Lower leg skin (tissue), 4 donors: ENCODE measurements around the gene ETFA. TPM values are rescaled to one million over a fixed set of nuclear protein-coding genes. Genes with fewer than 3 reads are reported as not detected.

Experiments
- DNase-seq, 2 donors: peaks; one replicate each; pipeline ENCODE4 v3.0.0-alpha.2; 2019; ENCODE audit warnings: low spot score in 2 of 2
- H3K4me3 ChIP-seq: fragments of 200-600 bp; sonication (generic); 2 replicates; pipeline ENCODE4 v1.5.1; 2017; ENCODE audit warnings: mild to moderate bottlenecking, low read depth; ENCODE audit not compliant: poor library complexity, severe bottlenecking
- CTCF ChIP-seq, 3 donors: fragments of 450-650 bp; IDR thresholded peaks; one replicate each; pipeline ENCODE4 v1.5.1; 2016; ENCODE audit warnings: antibody characterized with exemption in 3 of 3, mild to moderate bottlenecking in 3 of 3, moderate library complexity in 2 of 3
- POLR2A ChIP-seq, 2 donors: fragments of 450-650 bp; IDR thresholded peaks; one replicate each; pipeline ENCODE4 v1.6.1; 2016 to 2017; ENCODE audit warnings: antibody characterized with exemption in 2 of 2, mild to moderate bottlenecking in 1 of 2, moderate library complexity in 1 of 2
- WGBS, 2 donors: methylation state at CpG; one replicate each; pipeline ENCODE4 v1.1.5; 2018; 5-methylcytosine and 5-hydroxymethylcytosine counted together
- intact Hi-C: fragments of 100-400 bp; cut with DNase I; formaldehyde crosslinking; loops from one replicate; pipeline ENCODE4 v1.15.0; 2023; ENCODE audit warnings: low total_unique reads
- total RNA-seq, 4 donors: library from RNA; depleted of rRNA; stranded (reverse); fragments of >200 nt; gene quantifications; one replicate each; pipeline ENCODE4 v1.1.0, GENCODE V29; 2016

Gene ETFA
- total RNA-seq, 4 donors from 2014 or later = 65.1 to 110 (median 67.5) TPM

DNA sequence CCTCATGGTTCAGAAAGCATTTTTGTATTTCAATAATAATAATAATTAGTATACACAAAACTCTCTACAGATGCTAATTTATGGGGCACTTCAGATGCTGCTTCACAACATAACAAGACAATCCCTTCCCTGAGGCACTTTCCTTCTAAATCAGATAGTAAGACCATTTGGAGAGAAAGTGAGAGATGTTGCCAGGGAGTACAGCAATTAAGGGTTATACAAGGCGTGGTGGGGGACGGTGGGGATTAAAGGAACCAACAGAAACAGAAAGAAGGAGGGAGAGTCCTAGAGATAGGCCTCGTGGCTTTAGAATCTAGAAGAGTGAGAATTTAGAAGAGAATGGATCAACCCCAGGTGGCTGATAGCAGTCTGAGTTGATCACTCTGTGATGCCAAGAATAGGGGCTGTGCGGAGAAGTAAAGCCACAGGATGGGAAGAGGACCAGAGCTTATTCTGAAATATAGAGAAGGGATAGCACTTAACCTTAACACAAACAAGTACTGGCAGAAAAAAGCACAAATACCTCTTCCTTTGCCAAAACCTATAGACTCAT, 76.9 kb downstream of the ETFA start:
- 42 to 58% methylated on average over 4 of the region's 4 CpGs for WGBS, 2 donors
- intact Hi-C loops = no loop called here
- DNase-seq = no peak
- TF ChIP-seq POLR2A (IDR thresholded peaks at IDR 0.05) = no peak
- no peak for TF ChIP-seq CTCF (IDR thresholded peaks at IDR 0.05)
- H3K4me3 ChIP-seq = no peak overlapping the region

GRCh38 chr15:76233921-76234320, 77.3 kb downstream of the ETFA start:
- 74 to 77% methylated on average over 1 of the region's 1 CpG for WGBS, 2 donors
- intact Hi-C loops = no loop called here
- DNase-seq = no peak
- H3K4me3 ChIP-seq = no peak overlapping the region
- TF ChIP-seq CTCF (IDR thresholded peaks at IDR 0.05) (no peak), POLR2A (IDR thresholded peaks at IDR 0.05) (no peak)

DNA sequence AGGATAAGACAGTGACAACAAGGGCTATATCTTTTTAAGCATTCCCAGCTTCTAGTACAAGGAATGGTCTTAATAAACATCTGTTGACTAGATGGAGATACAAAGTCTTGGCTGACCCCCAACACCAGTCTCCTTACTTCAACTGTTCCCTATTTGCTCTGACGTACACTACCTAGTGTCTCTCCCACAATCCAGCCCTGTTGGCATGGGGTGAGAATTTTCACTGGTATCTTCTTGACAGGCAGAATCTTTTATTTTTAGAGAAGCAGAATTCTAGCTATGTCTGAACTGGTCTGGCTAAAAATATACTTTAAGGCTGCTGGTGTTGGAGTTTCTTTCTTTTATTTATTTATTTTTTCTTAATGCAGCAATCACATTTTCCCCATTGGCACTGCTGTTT, 82.0 kb downstream of the ETFA start:
- no peak for DNase-seq
- no peak overlapping the region for H3K4me3 ChIP-seq
- 0 to 59% methylated on average over 1 of the region's 1 CpG for WGBS, 2 donors
- TF ChIP-seq CTCF (IDR thresholded peaks at IDR 0.05) (no peak), POLR2A (IDR thresholded peaks at IDR 0.05) (no peak)
- intact Hi-C loops = no loop called here

DNA sequence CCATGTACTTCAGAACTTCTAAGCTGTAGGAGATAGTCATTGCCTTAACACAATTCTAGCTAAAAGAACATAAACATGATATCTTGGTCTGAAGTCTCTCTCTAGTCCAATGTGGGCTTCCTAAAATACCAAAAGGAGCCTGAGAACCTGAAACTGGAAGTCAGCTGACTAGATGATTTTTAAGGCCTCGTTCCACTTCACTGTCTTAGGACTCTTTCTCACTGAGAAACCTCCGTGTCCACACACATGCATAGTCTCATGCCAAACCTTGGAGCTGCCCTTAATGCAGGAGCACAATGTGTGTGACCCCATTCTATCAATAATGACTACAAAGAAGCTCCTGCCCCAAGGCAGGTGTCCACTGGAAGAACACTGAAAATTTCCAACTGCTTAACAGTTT, 87.7 kb downstream of the ETFA start:
- H3K4me3 ChIP-seq = no peak overlapping the region
- WGBS, 2 donors = 89 to 93% methylated on average over 2 of the region's 2 CpGs
- TF ChIP-seq CTCF (IDR thresholded peaks at IDR 0.05) (no peak), POLR2A (IDR thresholded peaks at IDR 0.05) (no peak)
- no peak for DNase-seq
- intact Hi-C loops = no loop called here

DNA sequence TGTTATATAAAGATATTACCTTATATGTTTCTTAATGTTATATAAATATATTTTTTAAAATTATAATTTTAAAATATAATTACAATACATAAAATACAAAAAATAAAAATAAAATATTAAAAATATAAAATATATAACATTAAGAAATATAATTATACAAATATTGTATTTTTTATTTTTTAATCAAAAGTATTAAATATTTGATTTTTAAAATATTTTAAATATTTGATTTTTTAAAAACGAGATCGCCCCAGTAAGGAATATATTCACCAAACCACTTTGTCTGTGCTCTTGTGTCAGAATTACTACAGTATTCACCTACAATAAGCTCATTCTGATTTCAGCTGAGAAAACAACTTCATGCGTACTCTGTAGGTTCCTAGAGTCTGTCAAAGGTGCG, 89.1 kb downstream of the ETFA start:
- intact Hi-C loops = no loop called here
- TF ChIP-seq POLR2A (IDR thresholded peaks at IDR 0.05) (no peak), CTCF (IDR thresholded peaks at IDR 0.05) (no peak)
- WGBS, 2 donors = 96 to 97% methylated on average over 4 of the region's 4 CpGs
- no peak for DNase-seq
- H3K4me3 ChIP-seq = no peak overlapping the region

- no peak overlapping the region for H3K4me3 ChIP-seq
- intact Hi-C loops = no loop called here
- WGBS, 2 donors = 94 to 100% methylated on average over 1 of the region's 1 CpG
- TF ChIP-seq CTCF (IDR thresholded peaks at IDR 0.05) = no peak
- no peak for TF ChIP-seq POLR2A (IDR thresholded peaks at IDR 0.05)
- DNase-seq = no peak
Observed at GRCh38 chr15:76221085-76221767, 90.0 kb downstream of the ETFA start.
